Brain microvascular endothelial cell (primary cell): ENCODE results near the gene TP53BP1.
A peak's percentile ranks its signal among the peaks of the same experiment; 100 is the strongest.
"Not testable (repeated sequence)": the region's sequence is repeated elsewhere in the genome, so short reads cannot be mapped to it uniquely, and the experiment has no call there.

Source experiments
- DNase-seq: peaks from one replicate; pipeline ENCODE4 v3.0.0-alpha.2; 2020
- H3K27ac ChIP-seq: fragments of 250-450 bp; sonication (Bioruptor Pico); 2 replicates; pipeline ENCODE4 v1.5.1; 2020; ENCODE audit warnings: mild to moderate bottlenecking, moderate library complexity
- H3K27me3 ChIP-seq: fragments of 250-450 bp; sonication (Bioruptor Pico); replicated peaks from 2 replicates; pipeline ENCODE4 v1.5.1; 2020; ENCODE audit warnings: mild to moderate bottlenecking
- H3K36me3 ChIP-seq: fragments of 250-450 bp; sonication (Bioruptor Pico); replicated peaks from 2 replicates; pipeline ENCODE4 v1.5.1; 2020; ENCODE audit warnings: mild to moderate bottlenecking
- H3K4me3 ChIP-seq: 2 replicates; pipeline ENCODE4 v1.5.1; 2011; ENCODE audit warnings: low read depth, mild to moderate bottlenecking, control low read depth, low read length, moderate library complexity
- CTCF ChIP-seq: IDR thresholded peaks from 2 replicates; pipeline ENCODE4 v1.5.1; 2011; ENCODE audit warnings: low read depth, mild to moderate bottlenecking, moderate library complexity, low read length, control low read depth, inconsistent platforms; ENCODE audit errors: missing control alignments
- in situ Hi-C: cut with HindIII; loops from 2 replicates; pipeline ENCODE4 v1.10.0; 2017; ENCODE audit warnings: low sequenced_read_pairs, low pct_ligation_motif_present

TP53BP1 gene

GRCh38 chr15:43406189-43406588 is 86.8 kb downstream of the TP53BP1 start:
- Histone ChIP-seq H3K27ac (no peak overlapping the region), H3K27me3 (no peaks in the 10 kb centered on the region), H3K36me3 (peaks cover 60% of the 10 kb centered on the region), H3K4me3 (no peak overlapping the region)
- DNase-seq, result no peak
- no peak for TF ChIP-seq CTCF
- in situ Hi-C loops, result no loop called here

- in situ Hi-C loops, result no loop called here
- Histone ChIP-seq H3K36me3 (peaks cover 63% of the 10 kb centered on the region), H3K27me3 (no peaks in the 10 kb centered on the region), H3K4me3 (no peak overlapping the region), H3K27ac (no peak overlapping the region)
- TF ChIP-seq CTCF, result no peak
- no peak for DNase-seq
Observed at GRCh38 chr15:43404130-43404529, 88.8 kb downstream of the TP53BP1 start.

GRCh38 chr15:43403616-43404015 is 89.3 kb downstream of the TP53BP1 start:
- Histone ChIP-seq H3K4me3 (no peak overlapping the region), H3K27me3 (no peaks in the 10 kb centered on the region), H3K36me3 (peaks cover 61% of the 10 kb centered on the region), H3K27ac (no peak overlapping the region)
- in situ Hi-C loops, result no loop called here
- DNase-seq, result no peak
- TF ChIP-seq CTCF, result no peak

GRCh38 chr15:43402255-43402654 is 90.7 kb downstream of the TP53BP1 start:
- TF ChIP-seq CTCF, result no peak
- Histone ChIP-seq H3K4me3 (no peak overlapping the region), H3K27ac (no peak overlapping the region), H3K36me3 (peaks cover 51% of the 10 kb centered on the region), H3K27me3 (no peaks in the 10 kb centered on the region)
- DNase-seq, result no peak
- in situ Hi-C loops, result no loop called here

GRCh38 chr15:43393592-43393991 is 99.4 kb downstream of the TP53BP1 start:
- H3K27me3 ChIP-seq, H3K36me3 ChIP-seq, H3K4me3 ChIP-seq, DNase-seq, H3K27ac ChIP-seq, in situ Hi-C loops: not testable (repeated sequence)

GRCh38 chr15:43390723-43391122 is 102.2 kb downstream of the TP53BP1 start:
- in situ Hi-C loops, result no loop called here
- Histone ChIP-seq H3K27ac (no peak overlapping the region), H3K36me3 (peaks cover 6% of the 10 kb centered on the region), H3K27me3 (no peaks in the 10 kb centered on the region), H3K4me3 (no peak overlapping the region)
- TF ChIP-seq CTCF, result no peak
- peak; percentile 67 for DNase-seq
